ENCODE data around the gene SH3RF1. TPM values are rescaled to one million over a fixed set of nuclear protein-coding genes. Genes with fewer than 3 reads are reported as not detected.

The SH3RF1 gene
- total RNA-seq, 2 experiments from 2014 or later: 0.34 TPM

- Mint-ChIP-seq H3K4me1 (ENCODE audit: low read depth) (no peaks in the 10 kb centered on the region), H3K36me3 (ENCODE audit: low read depth) (no peaks in the 10 kb centered on the region), H3K27me3 (peaks cover 9% of the 10 kb centered on the region), H3K4me3 (no peak overlapping the region), H3K27ac (no peak overlapping the region), H3K9me3 (no peaks in the 10 kb centered on the region)
- intact Hi-C loops (cut with micrococcal nuclease): no loop called here
- ChIA-PET POLR2A (no interaction called here), CTCF (no interaction called here)
- TF ChIP-seq CTCF (IDR thresholded peaks at IDR 0.05): no peak
- DNase-seq: no peak
- ATAC-seq: no peak
Measured at GRCh38 chr4:169051761-169052593, 218.8 kb downstream of the SH3RF1 start.

GRCh38 chr4:169050881-169051760 lies 219.6 kb downstream of the SH3RF1 start:
- no peak for ATAC-seq
- no peak overlapping the region for H3K4me3 Mint-ChIP-seq
- ChIA-PET CTCF (interaction anchor here (1.4 kb wide), 1 partner anchor 127 kb away, joined by 4 read pairs; no protein-coding TSS in a partner anchor), POLR2A (no interaction called here)
- no peak overlapping the region for H3K27ac Mint-ChIP-seq
- H3K36me3 Mint-ChIP-seq (ENCODE audit: low read depth): no peaks in the 10 kb centered on the region
- no peaks in the 10 kb centered on the region for H3K4me1 Mint-ChIP-seq (ENCODE audit: low read depth)
- peaks cover 9% of the 10 kb centered on the region for H3K27me3 Mint-ChIP-seq
- intact Hi-C loops (cut with micrococcal nuclease): no loop called here
- no peaks in the 10 kb centered on the region for H3K9me3 Mint-ChIP-seq
- no peak for TF ChIP-seq CTCF (IDR thresholded peaks at IDR 0.05)
- DNase-seq: no peak

- Mint-ChIP-seq H3K4me3 (no peak overlapping the region), H3K9me3 (no peaks in the 10 kb centered on the region), H3K27me3 (peaks cover 7% of the 10 kb centered on the region), H3K36me3 (ENCODE audit: low read depth) (no peaks in the 10 kb centered on the region), H3K4me1 (ENCODE audit: low read depth) (no peaks in the 10 kb centered on the region), H3K27ac (no peak overlapping the region)
- no peak for ATAC-seq
- CTCF ChIA-PET: interaction anchor here (1.4 kb wide), 1 partner anchor 127 kb away, joined by 4 read pairs; no protein-coding TSS in a partner anchor
- no peak for DNase-seq
- POLR2A ChIA-PET: interaction anchor here (0.6 kb wide), 1 partner anchor 396 kb away, joined by 3 read pairs; no protein-coding TSS in a partner anchor
- TF ChIP-seq CTCF (IDR thresholded peaks at IDR 0.05): no peak
- intact Hi-C loops (cut with micrococcal nuclease): no loop called here
Measured at GRCh38 chr4:169050284-169050683, 220.5 kb downstream of the SH3RF1 start.

GRCh38 chr4:169048868-169049414 lies 221.8 kb downstream of the SH3RF1 start:
- TF ChIP-seq CTCF (IDR thresholded peaks at IDR 0.05): no peak
- no peak for DNase-seq
- POLR2A ChIA-PET: no interaction called here
- peaks cover 7% of the 10 kb centered on the region for H3K27me3 Mint-ChIP-seq
- H3K4me3 Mint-ChIP-seq: no peak overlapping the region
- H3K9me3 Mint-ChIP-seq: no peaks in the 10 kb centered on the region
- intact Hi-C loops (cut with micrococcal nuclease): no loop called here
- no peak for ATAC-seq
- no peak overlapping the region for H3K27ac Mint-ChIP-seq
- H3K36me3 Mint-ChIP-seq (ENCODE audit: low read depth): no peaks in the 10 kb centered on the region
- CTCF ChIA-PET: interaction anchor here (1.0 kb wide), 1 partner anchor 25 kb away, joined by 3 read pairs; no protein-coding TSS in a partner anchor
- no peaks in the 10 kb centered on the region for H3K4me1 Mint-ChIP-seq (ENCODE audit: low read depth)

Data from activated CD8-positive, alpha-beta T cell treated with anti-CD3 and anti-CD28 coated beads for 36 hours (primary cell).